HG02759 (cell line): ENCODE results near the gene OPN5.
"Not testable (repeated sequence)": the region's sequence is repeated elsewhere in the genome, so short reads cannot be mapped to it uniquely, and the experiment has no call there.

Experiments used
- ATAC-seq: cut with Tn5 transposase; IDR thresholded peaks from one replicate; pipeline ENCODE4 v1.9.1; 2021; ENCODE audit warnings: mild to moderate bottlenecking, moderate library complexity; ENCODE audit not compliant: unreplicated experiment

The OPN5 gene, protein sequence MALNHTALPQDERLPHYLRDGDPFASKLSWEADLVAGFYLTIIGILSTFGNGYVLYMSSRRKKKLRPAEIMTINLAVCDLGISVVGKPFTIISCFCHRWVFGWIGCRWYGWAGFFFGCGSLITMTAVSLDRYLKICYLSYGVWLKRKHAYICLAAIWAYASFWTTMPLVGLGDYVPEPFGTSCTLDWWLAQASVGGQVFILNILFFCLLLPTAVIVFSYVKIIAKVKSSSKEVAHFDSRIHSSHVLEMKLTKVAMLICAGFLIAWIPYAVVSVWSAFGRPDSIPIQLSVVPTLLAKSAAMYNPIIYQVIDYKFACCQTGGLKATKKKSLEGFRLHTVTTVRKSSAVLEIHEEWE

DNA sequence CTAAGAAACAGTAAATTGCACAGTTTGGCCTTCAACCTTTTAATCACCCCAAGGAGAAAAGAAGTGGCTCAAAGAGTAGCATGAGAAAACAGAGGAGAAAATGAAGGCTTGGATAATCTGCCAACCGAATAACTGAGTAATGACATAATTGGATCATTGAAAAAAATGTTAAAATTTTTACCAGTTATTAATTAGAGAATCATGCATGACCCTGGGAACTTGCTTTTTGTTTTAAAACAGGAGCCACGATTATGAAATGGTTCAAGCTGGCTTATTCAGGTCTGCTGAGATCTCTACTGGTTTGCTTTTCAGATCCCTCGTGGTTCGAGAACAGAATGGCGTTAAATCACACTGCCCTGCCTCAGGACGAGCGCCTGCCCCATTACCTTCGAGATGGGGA lies at the start of gene OPN5:
Gene OPN5 (plus strand): TSS at position 301 of the 400 bp plus-strand sequence. CDS start 35 bp downstream, at position 336.
- ATAC-seq: no peak

DNA sequence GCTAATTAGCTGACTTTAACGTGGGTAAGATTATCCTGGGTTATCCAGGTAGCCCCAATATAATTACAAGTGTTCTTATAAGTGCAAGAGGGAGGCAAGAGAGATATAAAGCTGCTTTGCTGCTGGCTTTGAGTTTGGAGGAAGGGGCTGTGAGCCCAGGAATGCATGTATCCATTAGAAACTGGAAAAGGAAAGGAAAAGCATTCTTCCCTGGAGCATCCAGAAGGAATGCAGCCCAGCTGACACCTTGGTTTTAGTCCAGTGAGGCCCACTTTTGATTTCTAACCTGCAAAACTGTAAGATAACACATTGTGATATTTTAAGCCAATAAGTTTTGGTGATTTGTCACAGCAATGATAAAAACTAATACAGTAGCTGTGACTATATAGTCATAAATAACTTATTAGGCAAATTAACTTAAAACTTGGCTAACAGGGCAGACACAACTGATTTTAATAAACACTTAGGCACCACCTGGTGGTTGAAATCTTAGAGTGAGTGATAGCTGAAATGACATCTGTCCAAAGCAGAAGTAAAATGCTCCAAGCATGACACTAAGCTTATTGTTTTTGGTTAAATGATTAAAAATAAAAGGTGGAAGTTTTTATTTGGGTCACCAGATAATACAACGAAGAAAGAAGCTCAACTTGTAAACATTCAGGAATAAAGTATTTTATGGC lies 47.8 kb upstream of the OPN5 start:
- ATAC-seq: peak; percentile 86

DNA sequence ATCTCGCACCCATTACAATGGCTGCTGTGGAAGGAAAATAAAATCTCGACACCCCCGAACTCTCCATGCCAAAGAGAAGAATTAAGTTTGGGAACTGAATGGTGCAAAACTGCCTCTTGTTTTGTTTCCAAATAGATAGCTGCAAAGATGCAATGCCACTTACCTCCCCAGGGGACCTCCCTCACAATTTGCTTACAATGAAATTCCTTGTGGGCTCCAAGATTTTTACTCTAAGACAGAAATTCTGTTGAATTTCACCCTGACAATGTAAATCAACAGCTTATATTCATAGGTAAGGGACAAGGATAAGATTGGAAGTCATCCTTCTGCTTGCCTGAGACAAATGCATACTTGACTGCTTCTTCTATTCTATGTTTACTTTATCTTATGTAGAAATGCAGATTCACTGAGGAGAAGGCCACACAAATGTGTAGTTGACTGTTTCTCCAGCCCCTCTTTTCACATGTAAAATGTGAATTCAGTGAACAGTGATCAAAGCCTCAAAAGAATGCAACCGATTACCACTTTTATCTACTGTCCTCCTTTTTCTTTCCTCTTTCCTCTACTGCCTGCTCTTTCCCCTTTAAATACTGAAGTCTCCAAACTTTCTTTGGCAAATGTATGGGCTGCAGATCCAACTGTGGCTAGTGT lies 46.9 kb upstream of the OPN5 start:
- ATAC-seq: no peak

DNA sequence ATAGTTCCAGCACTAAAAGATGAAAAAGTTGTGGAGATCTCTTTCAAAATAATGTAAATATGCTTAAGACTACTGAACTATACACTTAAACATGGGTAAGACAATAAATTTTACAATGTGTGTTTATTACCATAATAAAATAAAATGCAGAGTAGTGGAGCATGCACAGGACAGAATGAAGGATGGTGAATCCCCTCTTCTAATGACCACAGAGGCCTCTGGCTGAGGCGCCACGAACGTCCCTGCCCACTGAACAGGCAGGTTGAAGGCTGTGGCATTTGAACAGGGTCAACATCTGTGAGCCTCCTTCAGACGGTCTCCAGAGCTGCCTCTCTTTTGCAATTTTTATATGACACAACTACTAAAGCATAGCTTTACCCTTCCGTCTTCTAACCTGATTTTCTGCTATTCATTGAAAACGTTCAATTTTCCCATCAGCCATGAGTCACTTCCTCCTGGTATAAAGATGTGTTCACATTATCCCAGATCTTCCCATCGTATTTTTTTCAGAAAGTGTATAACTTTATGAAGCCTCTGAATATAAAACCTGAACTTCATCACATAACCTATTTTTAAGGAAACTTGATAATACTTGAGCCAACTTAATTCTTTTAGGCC lies 45.6 kb upstream of the OPN5 start:
- ATAC-seq: no peak

DNA sequence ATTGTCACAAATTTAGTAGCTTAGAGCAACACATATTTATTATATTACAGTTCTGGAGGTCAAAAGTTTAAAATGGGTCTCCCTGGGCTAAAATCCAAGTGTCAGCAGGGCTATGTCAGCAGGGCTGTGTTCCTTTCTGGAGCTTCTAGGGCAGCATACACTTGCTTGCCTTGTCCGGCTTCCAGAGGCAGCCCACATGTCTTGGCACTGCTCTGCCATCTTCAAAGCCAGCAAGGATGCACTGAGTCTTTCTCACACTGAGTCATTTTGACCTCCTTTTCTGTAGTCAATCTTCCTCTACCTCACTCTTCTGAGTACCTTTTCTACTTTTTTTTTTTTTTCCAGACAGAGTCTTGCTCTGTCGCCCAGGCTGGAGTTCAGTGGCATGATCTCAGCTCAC lies 44.4 kb upstream of the OPN5 start:
- no peak for ATAC-seq

DNA sequence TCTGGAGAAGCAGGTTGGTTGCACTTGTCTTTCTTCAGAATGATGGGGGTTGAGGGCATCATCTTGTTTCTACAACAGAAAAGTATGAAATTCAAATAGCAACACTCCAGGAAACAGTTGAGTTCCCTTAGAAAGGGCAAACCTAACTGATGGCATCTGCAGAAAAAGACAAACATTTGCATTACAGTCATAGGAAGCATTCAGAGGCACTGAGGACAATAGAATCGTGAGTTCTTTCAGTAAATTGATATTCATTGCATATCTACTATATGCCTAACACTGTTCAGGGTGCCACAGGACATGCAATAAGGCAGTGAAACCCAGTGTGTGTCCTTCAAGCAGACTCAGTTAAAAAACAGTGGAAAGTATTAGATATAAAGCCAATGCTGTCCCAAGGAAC lies 41.1 kb upstream of the OPN5 start:
- ATAC-seq: no peak

DNA sequence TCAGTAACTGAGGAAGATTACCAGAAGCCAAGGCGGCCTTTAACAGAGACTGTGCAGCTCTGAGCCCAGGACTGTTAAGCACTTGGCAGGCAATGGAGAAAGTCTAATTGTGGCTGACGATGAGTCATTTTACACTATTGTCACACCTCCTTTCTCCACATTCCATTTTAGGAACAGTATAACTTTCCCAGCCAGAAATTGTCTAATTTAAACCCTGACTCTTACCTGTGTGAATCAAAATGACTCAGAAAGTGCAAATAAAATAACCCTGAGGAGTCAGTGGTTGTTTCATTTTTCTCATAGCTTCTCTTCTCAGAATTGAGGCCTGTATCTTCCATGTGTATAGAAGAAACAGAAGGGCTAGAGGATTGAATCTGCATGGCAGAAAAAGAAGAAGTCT lies 40.0 kb upstream of the OPN5 start:
- ATAC-seq: peak; percentile 60

DNA sequence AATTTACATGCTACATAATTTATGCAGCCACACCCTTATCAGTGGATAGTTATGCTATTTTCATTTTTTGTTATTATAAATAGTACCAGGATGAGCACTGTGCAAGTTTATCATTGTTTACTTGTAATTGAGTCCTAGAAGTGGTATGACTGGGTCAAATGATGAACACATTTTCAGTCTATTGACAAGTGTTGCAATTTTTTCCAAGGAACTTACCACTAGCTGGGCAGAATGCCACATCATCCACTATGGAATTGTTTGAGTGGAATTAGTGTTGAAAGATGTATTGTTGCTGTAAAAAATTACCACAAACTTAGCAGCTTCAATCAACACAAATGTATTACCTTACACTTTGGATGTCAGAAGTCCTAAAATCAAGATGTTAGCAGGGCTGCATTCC lies 38.1 kb upstream of the OPN5 start:
- ATAC-seq: no peak

DNA sequence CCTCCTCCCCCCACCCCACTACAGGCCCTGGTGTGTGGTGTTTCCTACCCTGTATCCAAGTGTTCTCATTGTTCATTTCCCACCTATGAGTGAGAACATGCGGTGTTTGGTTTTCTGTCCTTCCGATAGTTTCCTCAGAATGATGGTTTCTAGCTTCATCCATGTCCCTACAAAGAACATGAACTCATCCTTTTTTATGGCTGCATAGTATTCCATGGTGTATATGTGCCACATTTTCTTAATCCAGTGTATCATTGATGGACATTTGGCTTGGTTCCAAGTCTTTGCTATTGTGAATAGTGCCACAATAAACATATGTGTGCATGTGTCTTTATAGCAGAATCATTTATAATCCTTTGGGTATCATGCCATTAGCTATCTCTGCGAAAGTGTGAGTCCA lies 36.6 kb upstream of the OPN5 start:
- not testable (repeated sequence) for ATAC-seq

DNA sequence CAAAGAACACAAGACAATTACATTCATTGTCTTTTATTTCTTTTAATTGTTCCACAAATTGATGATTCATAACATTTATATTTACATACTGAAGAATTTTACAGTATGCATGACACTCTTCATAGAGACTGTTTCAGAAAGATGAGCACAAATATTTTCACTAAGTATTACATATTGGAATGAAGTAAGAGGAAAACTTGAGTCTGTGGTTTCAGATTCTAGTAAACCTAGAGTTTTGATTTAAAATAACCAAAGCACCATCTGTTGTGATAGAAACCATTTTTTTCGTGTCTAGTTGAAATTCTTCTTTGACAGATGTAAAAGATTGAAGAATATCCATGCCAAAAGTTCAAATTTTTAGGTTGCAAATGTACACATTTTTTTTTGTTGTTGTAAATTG lies 32.1 kb upstream of the OPN5 start:
- ATAC-seq: no peak

DNA sequence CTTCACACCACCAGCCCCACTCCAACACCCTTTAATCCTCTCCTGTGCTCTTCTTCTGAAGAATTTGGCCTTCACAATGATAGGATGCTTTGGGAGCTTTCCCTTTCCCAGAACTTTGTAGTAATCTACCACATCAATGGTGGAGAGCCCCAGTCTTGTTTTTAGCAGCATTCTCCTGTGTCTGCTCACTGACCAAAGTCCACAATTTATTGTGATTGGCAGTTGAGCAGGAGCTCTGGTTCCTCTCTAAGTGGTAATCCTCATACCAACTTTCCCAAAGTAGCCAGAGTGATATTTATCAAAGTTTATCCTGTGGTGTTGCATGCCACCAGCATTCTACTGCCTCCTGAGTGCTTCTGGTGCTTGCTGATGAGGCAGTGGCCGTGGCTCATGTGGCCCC lies 29.0 kb upstream of the OPN5 start:
- no peak for ATAC-seq

DNA sequence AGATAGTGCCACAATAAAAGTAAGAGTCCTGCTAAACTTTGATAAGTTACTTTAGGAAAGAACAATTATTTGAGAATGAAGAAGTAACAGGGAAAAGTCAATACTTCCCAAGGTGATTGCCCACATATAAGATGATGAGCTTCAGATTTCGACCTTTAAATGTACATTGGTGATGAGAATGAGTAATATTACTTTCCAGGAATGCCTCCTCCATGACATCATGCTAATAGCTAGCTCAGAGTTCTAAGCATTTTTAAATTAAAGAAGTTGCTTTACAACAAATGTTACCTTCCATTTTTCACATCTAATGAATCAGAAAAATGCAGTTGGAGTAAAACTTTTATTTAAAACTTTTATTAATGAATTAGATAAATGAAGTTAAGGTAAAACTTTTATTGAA lies 22.5 kb upstream of the OPN5 start:
- no peak for ATAC-seq

DNA sequence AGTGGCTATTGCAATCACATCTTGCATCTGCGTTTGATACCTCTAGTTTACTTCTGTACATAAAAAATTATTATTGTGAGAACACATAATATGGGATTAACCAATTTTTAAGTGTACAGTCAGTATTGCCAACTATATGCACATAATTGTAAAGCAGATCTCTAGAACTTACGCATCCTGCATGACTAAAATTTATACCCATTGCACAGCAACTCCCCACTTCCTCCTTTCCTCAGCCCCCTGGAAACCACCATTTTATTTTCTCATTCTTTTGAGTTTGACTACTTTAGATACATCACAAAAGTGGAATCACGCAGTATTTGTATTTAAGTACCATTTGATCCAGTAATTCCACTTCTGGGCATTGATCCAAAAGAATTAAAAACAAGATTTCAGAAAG lies 19.3 kb upstream of the OPN5 start:
- ATAC-seq: no peak

DNA sequence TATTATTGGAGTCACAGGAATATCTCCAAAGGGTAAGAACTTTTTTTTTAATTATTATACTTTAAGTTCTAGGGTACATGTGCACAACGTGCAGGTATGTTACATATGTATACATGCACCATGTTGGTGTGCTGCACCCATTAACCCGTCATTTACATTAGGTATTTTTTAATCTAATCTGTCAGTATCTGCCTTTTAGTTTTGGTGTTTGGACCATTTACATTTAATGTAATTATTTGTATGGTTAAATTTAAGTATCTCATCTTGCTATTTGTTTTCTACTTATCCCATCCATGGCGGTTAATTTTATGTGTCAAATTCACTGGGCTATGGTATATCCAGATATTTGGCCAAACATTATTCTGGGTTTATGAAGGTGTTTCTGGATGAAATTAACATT lies 15.4 kb upstream of the OPN5 start:
- ATAC-seq: no peak

DNA sequence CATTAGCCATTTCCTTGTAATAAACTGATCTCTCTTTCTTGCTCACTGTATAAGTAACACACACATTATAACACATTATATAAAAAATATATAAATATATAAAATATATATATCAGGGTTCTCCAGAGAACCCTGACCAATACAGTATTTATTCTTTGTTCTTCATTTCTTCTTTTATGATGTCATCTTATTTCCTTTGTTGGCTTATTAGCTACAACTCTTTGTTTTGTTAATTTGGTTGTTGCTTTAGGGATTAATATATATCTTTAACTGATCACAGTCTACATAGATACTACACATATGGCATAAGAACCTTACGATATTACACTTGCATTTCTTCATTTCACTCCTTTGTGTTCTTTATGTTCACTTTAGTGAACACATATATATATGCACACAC lies 14.7 kb upstream of the OPN5 start:
- no peak for ATAC-seq

DNA sequence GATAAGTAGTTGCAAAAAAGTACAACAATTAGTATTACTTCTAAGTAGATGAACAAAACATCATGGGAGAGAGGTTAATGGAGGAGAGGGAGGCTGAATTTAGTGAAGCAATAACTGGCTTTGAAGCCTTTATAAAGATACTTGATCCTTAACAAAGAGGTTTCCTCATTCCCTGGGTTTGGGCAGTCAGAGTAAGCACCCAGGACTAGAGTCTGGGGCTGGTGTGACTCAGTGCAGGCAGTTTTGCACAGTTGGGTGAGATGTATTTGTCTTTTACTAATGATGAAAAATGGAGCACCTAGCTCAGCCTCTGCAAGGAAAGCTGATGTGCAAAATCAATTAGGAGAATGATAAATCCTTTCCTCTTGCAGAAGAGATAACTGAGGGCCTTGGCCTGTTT lies 11.8 kb upstream of the OPN5 start:
- no peak for ATAC-seq

DNA sequence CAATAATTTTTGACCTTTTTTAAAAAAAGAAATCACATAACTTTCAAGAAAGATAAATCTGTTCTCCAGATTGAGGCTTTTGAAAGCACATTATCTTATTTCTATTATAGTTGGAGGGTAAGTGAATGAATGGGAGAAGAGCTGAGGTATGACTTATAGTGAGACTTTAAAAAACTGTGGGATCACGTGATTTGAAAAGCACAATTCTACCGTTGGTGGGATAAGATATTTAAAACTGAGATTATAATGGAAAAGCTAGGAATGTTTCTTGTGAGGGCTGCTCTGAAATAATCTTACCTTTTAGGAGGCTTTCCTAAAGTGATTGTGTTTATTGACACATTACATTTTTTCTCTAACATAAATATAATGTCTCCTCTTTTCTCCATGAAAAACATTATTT lies 9.5 kb upstream of the OPN5 start:
- ATAC-seq: no peak

DNA sequence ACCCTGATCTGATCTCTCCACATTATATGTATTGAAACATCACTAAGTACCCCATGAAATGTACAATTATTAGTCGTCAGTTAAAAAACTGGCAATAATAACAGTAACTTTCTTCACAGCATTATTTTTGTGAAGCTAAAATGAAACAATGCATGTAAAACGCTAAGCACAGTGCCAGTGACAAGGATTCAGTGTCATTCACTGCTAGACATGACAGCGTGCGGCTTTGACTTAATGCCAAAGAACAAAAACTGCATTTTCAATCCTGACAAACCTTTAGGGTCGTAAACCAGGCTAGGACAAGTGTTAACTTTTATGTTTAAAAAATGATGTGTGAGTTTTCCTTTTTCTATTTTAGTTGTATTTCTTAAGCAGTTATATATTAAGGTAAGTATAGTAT lies 8.8 kb upstream of the OPN5 start:
- ATAC-seq: no peak

DNA sequence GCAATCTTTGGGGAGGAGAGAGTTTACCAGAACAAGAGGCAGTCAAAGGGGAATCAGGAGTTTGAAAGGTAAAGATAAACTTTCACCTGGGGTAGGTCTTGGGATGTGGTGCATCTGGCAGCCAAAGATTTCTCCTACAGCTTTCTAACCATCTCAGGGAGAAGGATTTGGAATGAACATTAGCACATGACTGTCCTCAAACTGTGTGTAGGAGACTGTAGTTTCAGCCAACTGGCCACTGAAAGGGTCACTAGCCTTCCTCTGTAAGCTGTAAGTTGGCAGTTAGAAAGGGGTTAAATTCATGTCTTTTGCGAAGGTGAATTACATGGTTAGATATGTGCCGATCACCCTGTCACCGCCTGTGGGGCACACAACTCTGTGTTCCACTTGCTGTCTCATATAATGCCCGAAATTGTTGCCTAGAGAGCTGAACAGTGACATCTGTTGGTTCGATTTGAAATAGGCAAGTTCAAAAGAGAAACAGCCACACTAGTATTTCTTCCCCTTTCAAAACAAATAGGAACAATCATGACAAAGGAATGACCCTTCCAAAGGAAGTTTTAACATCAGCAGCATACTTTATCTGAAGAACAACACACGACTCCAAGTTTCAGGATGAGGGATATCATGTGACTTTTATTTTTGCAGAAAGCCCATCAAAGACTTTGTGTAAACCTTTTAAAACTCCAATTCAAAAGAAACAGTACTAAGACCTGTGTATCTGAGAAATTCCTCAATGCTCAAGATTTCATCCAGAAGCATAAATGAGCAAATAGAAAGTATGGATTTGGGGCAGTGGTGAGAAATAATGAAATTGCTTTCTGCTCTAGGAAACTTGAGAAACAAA lies 1.1 kb upstream of the OPN5 start:
- peak; percentile 93 for ATAC-seq

DNA sequence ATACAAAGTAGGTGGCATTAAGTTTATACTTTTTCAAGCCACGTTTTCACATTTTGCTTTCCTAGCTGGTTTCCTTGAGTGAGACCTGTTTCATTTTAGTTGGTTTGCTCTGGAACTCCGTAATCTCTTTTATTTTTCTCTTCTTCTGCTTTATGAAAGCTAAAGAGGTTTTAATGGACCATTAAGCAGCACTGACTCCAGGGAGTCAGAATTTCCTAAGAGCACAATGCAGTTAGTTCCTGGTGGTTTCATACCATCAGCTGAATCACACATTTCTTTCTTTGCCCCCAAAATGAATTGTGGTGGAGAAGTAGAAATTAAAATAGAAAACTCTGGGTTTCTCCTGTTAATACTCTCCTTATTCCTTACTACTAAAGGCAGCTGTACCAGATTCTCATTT lies 3.4 kb downstream of the OPN5 start:
- ATAC-seq: no peak
